CD4-positive, alpha-beta T cell treated with Interferon alpha-2 for 1 hour (primary cell): ENCODE measurements around the gene NCAM2.

Experiments
- DNase-seq, 2 donors: peaks; one replicate each; pipeline ENCODE4 v3.0.0-alpha.2; 2020 to 2022

NCAM2 gene

GRCh38 chr21:21179619-21180298 lies 181.6 kb downstream of the NCAM2 start:
- no peak for DNase-seq

GRCh38 chr21:21182401-21183010 lies 184.3 kb downstream of the NCAM2 start:
- DNase-seq = no peak

- no peak for DNase-seq
Measured at GRCh38 chr21:21183092-21183491, 184.9 kb downstream of the NCAM2 start.

GRCh38 chr21:21184771-21185528 lies 186.7 kb downstream of the NCAM2 start:
- DNase-seq = no peak

GRCh38 chr21:21187579-21187978 lies 189.4 kb downstream of the NCAM2 start:
- no peak for DNase-seq

GRCh38 chr21:21188513-21189195 lies 190.4 kb downstream of the NCAM2 start:
- no peak for DNase-seq

GRCh38 chr21:21195417-21195943 lies 197.3 kb downstream of the NCAM2 start:
- DNase-seq = no peak

- DNase-seq = no peak
Measured at GRCh38 chr21:21196087-21196486, 197.9 kb downstream of the NCAM2 start.

- no peak for DNase-seq
Measured at GRCh38 chr21:21196848-21197247, 198.6 kb downstream of the NCAM2 start.

GRCh38 chr21:21199342-21200102 lies 201.3 kb downstream of the NCAM2 start:
- no peak for DNase-seq

- DNase-seq = peak; percentile 8 to 40
Measured at GRCh38 chr21:21200103-21200938, 202.1 kb downstream of the NCAM2 start.

- DNase-seq = no peak
Measured at GRCh38 chr21:21200939-21201615, 202.9 kb downstream of the NCAM2 start.

- DNase-seq = no peak
Measured at GRCh38 chr21:21203822-21204339, 205.7 kb downstream of the NCAM2 start.

GRCh38 chr21:21204366-21204996 lies 206.3 kb downstream of the NCAM2 start:
- no peak for DNase-seq

- DNase-seq = no peak
Measured at GRCh38 chr21:21205604-21206003, 207.4 kb downstream of the NCAM2 start.

- no peak for DNase-seq
Measured at GRCh38 chr21:21210552-21210951, 212.3 kb downstream of the NCAM2 start.

GRCh38 chr21:21213297-21213696 lies 215.1 kb downstream of the NCAM2 start:
- no peak for DNase-seq

GRCh38 chr21:21216047-21216446 lies 217.8 kb downstream of the NCAM2 start:
- no peak for DNase-seq

GRCh38 chr21:21226472-21226871 lies 228.3 kb downstream of the NCAM2 start:
- no peak for DNase-seq

- no peak for DNase-seq
Measured at GRCh38 chr21:21230672-21231071, 232.5 kb downstream of the NCAM2 start.
